Small intestine (tissue), 7 donors: ENCODE measurements around the gene PAPOLB. TPM values are rescaled to one million over a fixed set of nuclear protein-coding genes. Genes with fewer than 3 reads are reported as not detected.

Experiments used
- DNase-seq, 2 donors: peaks; one replicate each; pipeline versions ENCODE4 v3.0.0 to v3.0.0-alpha.2; 2013
- FAIRE-seq: peaks from 2 replicates; lab custom pipeline; 2012; peaks lifted over from hg19 to GRCh38; lab: Jason Lieb, UNC
- H3K27ac ChIP-seq, 3 donors: one replicate each; pipeline ENCODE4 v1.5.1; 2013; ENCODE audit warnings: low read length in 2 of 3, mild to moderate bottlenecking in 2 of 3, control low read depth in 1 of 3, inconsistent platforms in 1 of 3, low read depth in 1 of 3, moderate library complexity in 1 of 3
- H3K27me3 ChIP-seq, 3 donors: one replicate each; pipeline ENCODE4 v1.6.1; 2013; ENCODE audit warnings: low read length in 3 of 3, inconsistent platforms in 1 of 3; ENCODE audit not compliant: control insufficient read depth in 3 of 3, insufficient read depth in 3 of 3
- H3K36me3 ChIP-seq, 3 donors: one replicate each; pipeline ENCODE4 v1.6.1; 2013; ENCODE audit warnings: low read length in 3 of 3, inconsistent platforms in 1 of 3, low read depth in 1 of 3, mild to moderate bottlenecking in 1 of 3, moderate library complexity in 1 of 3; ENCODE audit not compliant: control insufficient read depth in 3 of 3, insufficient read depth in 2 of 3
- H3K4me1 ChIP-seq, 3 donors: one replicate each; pipeline ENCODE4 v1.6.1; 2013; ENCODE audit warnings: low read length in 2 of 3, inconsistent platforms in 1 of 3, low read depth in 1 of 3, mild to moderate bottlenecking in 1 of 3, moderate library complexity in 1 of 3; ENCODE audit not compliant: control insufficient read depth in 3 of 3, insufficient read depth in 2 of 3
- H3K4me3 ChIP-seq, 3 donors: one replicate each; pipeline ENCODE4 v1.5.1; 2013; ENCODE audit warnings: low read length in 3 of 3, control low read depth in 1 of 3, inconsistent platforms in 1 of 3, low read depth in 1 of 3, mild to moderate bottlenecking in 1 of 3, moderate library complexity in 1 of 3
- H3K9me3 ChIP-seq, 2 donors: one replicate each; pipeline ENCODE4 v1.6.1; 2013; ENCODE audit warnings: low read depth in 1 of 2, low read length in 1 of 2; ENCODE audit not compliant: control insufficient read depth in 2 of 2, insufficient read depth in 1 of 2
- WGBS, 3 donors: extraction: QIAGEN DNeasy Blood & Tissue Kit; methylation state at CpG; one replicate each; pipeline ENCODE4 v1.1.7; 2013; 5-methylcytosine and 5-hydroxymethylcytosine counted together
- polyA plus RNA-seq, 4 donors: library from polyadenylated mRNA; stranded (reverse) in 3 of 4; unstranded in 1 of 4; fragments of 200-250 nt in 3 of 4; fragments of 120-200 nt in 1 of 4; gene quantifications; one replicate each; pipeline versions ENCODE4 v1.2.1 to v1.2.3, GENCODE V29; 2013
- donor health status: healthy with polysubstance abuse.
- donor health status: control.
- donor health status: control.
- donor health status: Bipolar disorder and iron deficiency.
- donor health status: healthy.

The PAPOLB gene
- polyA plus RNA-seq, 4 donors: 0.03 TPM; not detected in 3

DNA sequence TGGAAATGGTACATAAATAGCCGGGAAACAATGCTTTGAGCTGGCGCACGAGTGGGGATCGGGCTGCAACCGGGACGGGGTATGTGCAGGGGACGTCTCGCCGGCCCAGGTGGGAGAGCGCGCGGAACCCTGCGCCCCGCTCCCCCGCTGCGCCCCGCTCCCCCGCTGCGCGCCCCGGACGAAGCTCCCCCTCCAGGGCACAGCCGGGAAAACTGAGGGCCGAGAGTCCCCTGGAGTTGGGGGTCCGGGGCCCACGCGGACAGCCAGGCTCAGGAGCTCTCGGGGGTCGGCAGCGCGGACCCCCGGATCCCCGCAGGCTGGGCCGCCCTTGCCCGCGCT, 21.2 kb upstream of the PAPOLB start:
- Histone ChIP-seq H3K27me3 (peaks cover 8 to 22% (median 9%) of the 10 kb centered on the region in 3 donors), H3K36me3 (no peaks in the 10 kb centered on the region), H3K9me3 (peaks cover 0 to 4% of the 10 kb centered on the region in 2 donors), H3K27ac (no peak overlapping the region), H3K4me3 (peak overlapping the region; percentile 19 to 34 (median 33)), H3K4me1 (peaks cover 0 to 6% (median 0%) of the 10 kb centered on the region in 3 donors)
- 4 to 15% (median 7%) methylated on average over 23 to 36 of the region's 36 CpGs for WGBS, 3 donors
- DNase-seq (no peak), FAIRE-seq (no peak)

GRCh38 chr7:4882169-4883032, 20.6 kb upstream of the PAPOLB start:
- H3K4me3 ChIP-seq: peak overlapping the region in 1 of 3 donors; percentile 19
- FAIRE-seq (no peak), DNase-seq (peak in 1 of 2 donors; percentile 36)
- WGBS, 3 donors: 6 to 14% (median 7%) methylated on average over 35 of the region's 35 CpGs
- no peaks in the 10 kb centered on the region for H3K36me3 ChIP-seq
- H3K4me1 ChIP-seq: peaks cover 0 to 6% (median 0%) of the 10 kb centered on the region in 3 donors
- H3K27ac ChIP-seq: peak overlapping the region in 2 of 3 donors; percentile 58 to 78
- H3K9me3 ChIP-seq: peaks cover 0 to 4% of the 10 kb centered on the region in 2 donors
- H3K27me3 ChIP-seq: peaks cover 8 to 22% (median 9%) of the 10 kb centered on the region in 3 donors

DNA sequence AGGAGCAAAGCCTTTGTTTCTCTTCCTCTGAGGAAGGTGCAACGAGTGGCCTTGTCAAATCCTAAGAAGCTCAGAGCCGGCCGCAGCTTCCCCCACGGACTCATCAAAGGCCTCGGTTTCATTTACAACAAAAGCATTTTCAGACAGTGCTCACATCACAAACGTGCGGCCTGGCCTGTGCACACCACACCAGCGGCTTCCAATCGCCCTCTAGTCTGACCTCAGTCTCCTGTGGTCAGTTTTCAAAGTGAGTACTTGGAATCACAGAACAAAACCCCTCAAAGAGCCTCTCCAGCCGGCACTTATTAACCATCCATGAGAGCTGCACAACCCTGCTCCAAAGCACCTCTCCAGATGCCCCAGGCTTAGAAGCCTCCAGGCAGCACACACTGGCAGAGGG, 18.4 kb upstream of the PAPOLB start:
- FAIRE-seq (no peak), DNase-seq (no peak)
- Histone ChIP-seq H3K27me3 (peaks cover 8 to 22% (median 9%) of the 10 kb centered on the region in 3 donors), H3K4me1 (peaks cover 0 to 6% (median 0%) of the 10 kb centered on the region in 3 donors), H3K9me3 (peaks cover 0 to 4% of the 10 kb centered on the region in 2 donors), H3K36me3 (peaks cover 0 to 2% (median 0%) of the 10 kb centered on the region in 3 donors), H3K27ac (no peak overlapping the region), H3K4me3 (no peak overlapping the region)
- WGBS, 3 donors: 70 to 77% (median 76%) methylated on average over 10 of the region's 10 CpGs

DNA sequence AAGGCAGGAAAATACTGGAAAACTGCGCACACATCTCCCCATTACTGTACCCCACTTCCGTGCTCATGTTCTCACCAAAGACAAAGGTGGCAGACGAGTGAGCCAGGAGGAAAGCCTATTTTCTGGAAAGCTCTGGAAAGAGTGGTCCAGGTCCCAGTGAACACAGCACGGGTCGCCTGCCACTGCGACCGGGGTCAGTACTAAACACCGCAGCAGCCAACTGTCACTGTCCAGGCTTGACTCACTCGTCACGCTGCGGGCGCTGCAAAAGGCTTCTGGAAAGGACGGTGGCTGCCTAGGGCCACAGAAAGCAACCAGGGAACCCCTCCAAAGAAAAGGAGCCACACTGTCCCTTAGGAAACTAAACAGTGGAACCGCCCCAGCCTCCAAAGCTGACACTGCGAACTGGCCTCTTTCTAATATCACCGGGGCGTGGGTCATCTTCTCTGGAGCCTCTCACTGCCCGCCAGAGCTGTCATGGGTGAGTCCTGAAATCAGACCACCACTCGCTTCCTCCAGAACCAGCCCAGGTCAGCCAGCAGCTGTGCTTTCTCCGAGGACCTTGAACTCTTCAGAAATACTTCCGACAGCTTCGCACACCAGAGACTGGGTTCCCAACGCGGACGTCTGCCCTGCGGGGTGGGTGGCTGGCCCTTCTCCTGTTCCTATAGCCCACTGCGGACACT, 17.7 kb upstream of the PAPOLB start:
- H3K9me3 ChIP-seq: peaks cover 0 to 4% of the 10 kb centered on the region in 2 donors
- H3K36me3 ChIP-seq: peaks cover 0 to 2% (median 0%) of the 10 kb centered on the region in 3 donors
- 83 to 87% (median 87%) methylated on average over 27 of the region's 27 CpGs for WGBS, 3 donors
- no peak for FAIRE-seq
- H3K4me3 ChIP-seq: no peak overlapping the region
- H3K27me3 ChIP-seq: peaks cover 8 to 22% (median 9%) of the 10 kb centered on the region in 3 donors
- H3K4me1 ChIP-seq: peaks cover 0 to 6% (median 0%) of the 10 kb centered on the region in 3 donors
- no peak overlapping the region for H3K27ac ChIP-seq
- DNase-seq: no peak

- whole genome bisulfite sequencing, 3 donors: 84 to 88% (median 87%) methylated on average over 45 of the region's 45 CpGs
- H3K36me3 ChIP-seq: peaks cover 0 to 2% (median 0%) of the 10 kb centered on the region in 3 donors
These were observed 16.8 kb upstream of the PAPOLB start for GRCh38 chr7:4878336-4879335.

DNA sequence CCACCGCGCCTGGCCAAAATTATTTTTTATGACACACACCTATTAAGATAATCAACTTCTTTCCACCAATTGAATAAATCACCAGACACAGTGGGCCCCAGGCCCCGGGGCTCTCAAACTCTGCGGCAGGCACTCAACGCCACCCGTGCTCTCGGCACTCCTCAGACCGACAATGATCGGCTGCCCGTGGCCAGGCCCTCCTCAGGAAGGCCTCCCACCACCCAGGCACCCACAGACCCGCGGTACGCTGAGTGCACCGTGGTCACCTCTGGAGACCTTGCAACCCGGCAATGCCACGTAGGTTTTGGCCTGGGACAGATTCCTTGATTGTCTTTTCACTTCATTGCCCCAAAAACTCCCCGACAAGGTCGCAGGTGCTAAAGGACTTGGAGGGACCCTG, 14.8 kb upstream of the PAPOLB start:
- no peak for FAIRE-seq
- Histone ChIP-seq H3K27me3 (no peaks in the 10 kb centered on the region), H3K27ac (no peak overlapping the region), H3K4me1 (no peaks in the 10 kb centered on the region), H3K36me3 (peaks cover 0 to 2% (median 0%) of the 10 kb centered on the region in 3 donors), H3K4me3 (no peak overlapping the region), H3K9me3 (no peaks in the 10 kb centered on the region)
- 92 to 97% (median 95%) methylated on average over 18 of the region's 18 CpGs for WGBS, 3 donors
- DNase-seq: no peak

More at GRCh38 chr7:4878336-4879335, 16.8 kb upstream of the PAPOLB start:
- Histone ChIP-seq H3K27me3 (peaks cover 5 to 15% (median 7%) of the 10 kb centered on the region in 3 donors), H3K27ac (no peak overlapping the region), H3K4me3 (no peak overlapping the region), H3K4me1 (peaks cover 0 to 6% (median 0%) of the 10 kb centered on the region in 3 donors), H3K9me3 (no peaks in the 10 kb centered on the region)
- FAIRE-seq: no peak
- no peak for DNase-seq

DNA sequence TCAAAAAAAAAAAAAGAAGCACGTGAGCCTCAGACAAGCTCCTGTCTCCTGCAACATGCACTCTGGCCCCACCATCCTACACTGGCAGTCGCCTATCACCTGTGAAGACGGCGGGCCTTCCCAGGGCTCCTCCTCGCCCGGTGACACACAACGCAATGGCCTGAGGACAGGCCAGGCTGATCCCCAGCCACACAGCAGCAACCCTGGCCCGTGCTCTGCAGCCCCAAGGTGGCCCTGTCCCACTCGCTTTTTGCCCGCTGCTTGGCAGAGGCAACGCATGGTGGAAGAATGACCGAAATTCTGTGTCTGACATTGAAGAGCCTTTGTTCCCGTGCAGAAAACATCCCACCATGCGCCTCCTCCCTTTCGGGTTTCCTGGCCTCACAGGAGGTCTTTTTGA, 13.6 kb upstream of the PAPOLB start:
- Histone ChIP-seq H3K27ac (no peak overlapping the region), H3K9me3 (no peaks in the 10 kb centered on the region), H3K27me3 (no peaks in the 10 kb centered on the region), H3K36me3 (peaks cover 0 to 2% (median 0%) of the 10 kb centered on the region in 3 donors), H3K4me3 (no peak overlapping the region), H3K4me1 (no peaks in the 10 kb centered on the region)
- FAIRE-seq (no peak), DNase-seq (no peak)
- 86 to 94% (median 93%) methylated on average over 15 of the region's 15 CpGs for WGBS, 3 donors
